Esophagus muscularis mucosa (tissue), 4 donors: Measurements from ENCODE around the gene PTPRN2. TPM values are rescaled to one million over a fixed set of nuclear protein-coding genes. Genes with fewer than 3 reads are reported as not detected.

Experiments
- DNase-seq: peaks from one replicate; pipeline ENCODE4 v3.0.0-alpha.2; 2017; ENCODE audit errors: extremely low spot score
- H3K27ac ChIP-seq, 4 donors: fragments of 200-600 bp; sonication (generic); replicated peaks in 1 of 4; 1 replicate in 3 of 4; 2 replicates in 1 of 4; pipeline ENCODE4 v1.5.1; 2016 to 2019; ENCODE audit warnings: mild to moderate bottlenecking in 1 of 4
- H3K27me3 ChIP-seq, 4 donors: fragments of 200-600 bp; sonication (generic); one replicate each; pipeline versions ENCODE4 v1.5.1 to v1.6.0; 2016 to 2019
- H3K36me3 ChIP-seq, 4 donors: fragments of 200-600 bp; sonication (generic); one replicate each; pipeline ENCODE4 v1.5.1; 2016 to 2019
- H3K4me1 ChIP-seq, 4 donors: fragments of 200-600 bp; sonication (generic); one replicate each; pipeline ENCODE4 v1.5.1; 2016 to 2019
- H3K4me3 ChIP-seq, 4 donors: fragments of 200-600 bp; sonication (generic); 1 replicate in 2 of 4; 2 replicates in 2 of 4; pipeline ENCODE4 v1.5.1; 2016 to 2019; ENCODE audit warnings: mild to moderate bottlenecking in 4 of 4, moderate library complexity in 1 of 4
- H3K9me3 ChIP-seq, 4 donors: fragments of 200-600 bp; sonication (generic); 1 replicate in 3 of 4; 2 replicates in 1 of 4; pipeline ENCODE4 v1.5.1; 2016 to 2019
- EP300 ChIP-seq: sonication (generic); formaldehyde crosslinking; IDR thresholded peaks from one replicate; pipeline ENCODE4 v1.6.1; 2017; ENCODE audit warnings: antibody characterized with exemption
- POLR2A ChIP-seq: fragments of 450-650 bp; IDR thresholded peaks from one replicate; pipeline ENCODE4 v1.6.1; 2017; ENCODE audit warnings: antibody characterized with exemption, moderate library complexity, mild to moderate bottlenecking, low read depth
- POLR2AphosphoS5 ChIP-seq, 2 donors: sonication (generic); formaldehyde crosslinking; IDR thresholded peaks; one replicate each; pipeline ENCODE4 v1.6.1; 2017; ENCODE audit warnings: antibody characterized with exemption in 2 of 2
- WGBS: methylation state at CpG from one replicate; pipeline ENCODE4 v1.1.5; 2018; 5-methylcytosine and 5-hydroxymethylcytosine counted together
- intact Hi-C: fragments of 100-400 bp; cut with DNase I; formaldehyde crosslinking; loops from one replicate; pipeline ENCODE4 v1.15.1; 2023
- total RNA-seq, 4 donors: library from RNA; depleted of rRNA; stranded (reverse); fragments of >200 nt; gene quantifications; one replicate each; pipeline versions ENCODE4 v1.1.0 to v1.2.1, GENCODE V29; 2016
- TF ChIP-seq, protein P1 (sequence below), 3 experiments: fragments of 200-600 bp in 2 of 3; fragments of 450-650 bp in 1 of 3; sonication (generic) in 2 of 3; IDR thresholded peaks; one replicate each; pipeline ENCODE4 v1.5.1; 2017 to 2019; ENCODE audit warnings: antibody characterized with exemption in 3 of 3, mild to moderate bottlenecking in 2 of 3, moderate library complexity in 1 of 3

Gene PTPRN2
- total RNA-seq, 4 donors from 2014 or later: 2.1 to 3.1 (median 3.1) TPM

DNA sequence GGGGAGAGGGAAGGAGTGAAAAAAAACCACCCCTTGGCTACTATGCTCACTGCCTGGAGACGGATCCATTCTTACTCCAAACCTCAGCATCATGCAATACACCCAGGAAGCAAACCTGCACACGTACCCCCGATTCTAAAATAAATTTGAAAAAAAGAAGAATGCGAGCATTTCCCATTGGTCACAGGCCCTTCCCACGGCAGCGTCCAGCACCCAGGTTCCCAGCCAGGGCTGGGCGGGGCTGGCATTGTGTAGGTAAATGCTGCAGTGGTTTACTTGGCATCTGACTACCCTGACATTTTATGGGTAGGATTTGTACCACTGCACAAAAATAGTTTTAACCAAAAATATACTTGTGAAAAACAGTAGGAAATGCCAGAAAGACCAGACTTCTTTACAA, 831.9 kb downstream of the PTPRN2 start:
- no peak for DNase-seq
- H3K4me1 ChIP-seq: no peaks in the 10 kb centered on the region
- intact Hi-C loops: no loop called here
- WGBS: 89% methylated on average over 7 of the region's 7 CpGs
- no peak overlapping the region for H3K27ac ChIP-seq
- H3K36me3 ChIP-seq: no peaks in the 10 kb centered on the region
- no peaks in the 10 kb centered on the region for H3K27me3 ChIP-seq
- TF ChIP-seq EP300: no peak
- TF ChIP-seq, protein P1, sequence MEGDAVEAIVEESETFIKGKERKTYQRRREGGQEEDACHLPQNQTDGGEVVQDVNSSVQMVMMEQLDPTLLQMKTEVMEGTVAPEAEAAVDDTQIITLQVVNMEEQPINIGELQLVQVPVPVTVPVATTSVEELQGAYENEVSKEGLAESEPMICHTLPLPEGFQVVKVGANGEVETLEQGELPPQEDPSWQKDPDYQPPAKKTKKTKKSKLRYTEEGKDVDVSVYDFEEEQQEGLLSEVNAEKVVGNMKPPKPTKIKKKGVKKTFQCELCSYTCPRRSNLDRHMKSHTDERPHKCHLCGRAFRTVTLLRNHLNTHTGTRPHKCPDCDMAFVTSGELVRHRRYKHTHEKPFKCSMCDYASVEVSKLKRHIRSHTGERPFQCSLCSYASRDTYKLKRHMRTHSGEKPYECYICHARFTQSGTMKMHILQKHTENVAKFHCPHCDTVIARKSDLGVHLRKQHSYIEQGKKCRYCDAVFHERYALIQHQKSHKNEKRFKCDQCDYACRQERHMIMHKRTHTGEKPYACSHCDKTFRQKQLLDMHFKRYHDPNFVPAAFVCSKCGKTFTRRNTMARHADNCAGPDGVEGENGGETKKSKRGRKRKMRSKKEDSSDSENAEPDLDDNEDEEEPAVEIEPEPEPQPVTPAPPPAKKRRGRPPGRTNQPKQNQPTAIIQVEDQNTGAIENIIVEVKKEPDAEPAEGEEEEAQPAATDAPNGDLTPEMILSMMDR (IDR thresholded peaks at IDR 0.05): no peak
- TF ChIP-seq POLR2A: no peak
- TF ChIP-seq POLR2AphosphoS5 (IDR thresholded peaks at IDR 0.05): no peak
- H3K4me3 ChIP-seq: no peak overlapping the region
- no peaks in the 10 kb centered on the region for H3K9me3 ChIP-seq

DNA sequence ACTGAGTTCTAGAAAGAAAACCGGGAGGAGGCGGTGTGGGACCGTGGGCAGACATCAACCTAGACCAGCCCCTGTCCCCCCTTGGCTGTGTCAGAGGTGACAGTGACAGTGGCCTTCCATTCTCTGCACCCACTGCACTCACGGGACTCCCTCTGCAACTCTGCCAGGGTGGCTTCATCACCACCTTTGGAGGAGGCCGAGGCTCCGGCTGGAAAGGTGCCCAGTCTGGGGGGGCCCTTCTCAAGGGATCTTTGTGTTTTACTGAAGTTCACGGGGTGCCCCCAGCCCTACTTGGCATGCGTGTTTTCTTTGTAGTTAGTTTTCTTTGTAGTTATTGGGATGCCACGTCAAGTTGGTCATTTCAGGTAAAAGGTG, 833.2 kb downstream of the PTPRN2 start:
- no peak for TF ChIP-seq EP300
- TF ChIP-seq, protein P1 (IDR thresholded peaks at IDR 0.05): no peak
- no peak for TF ChIP-seq POLR2A
- no peak for TF ChIP-seq POLR2AphosphoS5 (IDR thresholded peaks at IDR 0.05)
- no peaks in the 10 kb centered on the region for H3K9me3 ChIP-seq
- DNase-seq: no peak
- no peaks in the 10 kb centered on the region for H3K27me3 ChIP-seq
- intact Hi-C loops: no loop called here
- H3K27ac ChIP-seq: no peak overlapping the region
- 89% methylated on average over 9 of the region's 9 CpGs for WGBS
- no peaks in the 10 kb centered on the region for H3K36me3 ChIP-seq
- H3K4me1 ChIP-seq: no peaks in the 10 kb centered on the region
- H3K4me3 ChIP-seq: no peak overlapping the region

DNA sequence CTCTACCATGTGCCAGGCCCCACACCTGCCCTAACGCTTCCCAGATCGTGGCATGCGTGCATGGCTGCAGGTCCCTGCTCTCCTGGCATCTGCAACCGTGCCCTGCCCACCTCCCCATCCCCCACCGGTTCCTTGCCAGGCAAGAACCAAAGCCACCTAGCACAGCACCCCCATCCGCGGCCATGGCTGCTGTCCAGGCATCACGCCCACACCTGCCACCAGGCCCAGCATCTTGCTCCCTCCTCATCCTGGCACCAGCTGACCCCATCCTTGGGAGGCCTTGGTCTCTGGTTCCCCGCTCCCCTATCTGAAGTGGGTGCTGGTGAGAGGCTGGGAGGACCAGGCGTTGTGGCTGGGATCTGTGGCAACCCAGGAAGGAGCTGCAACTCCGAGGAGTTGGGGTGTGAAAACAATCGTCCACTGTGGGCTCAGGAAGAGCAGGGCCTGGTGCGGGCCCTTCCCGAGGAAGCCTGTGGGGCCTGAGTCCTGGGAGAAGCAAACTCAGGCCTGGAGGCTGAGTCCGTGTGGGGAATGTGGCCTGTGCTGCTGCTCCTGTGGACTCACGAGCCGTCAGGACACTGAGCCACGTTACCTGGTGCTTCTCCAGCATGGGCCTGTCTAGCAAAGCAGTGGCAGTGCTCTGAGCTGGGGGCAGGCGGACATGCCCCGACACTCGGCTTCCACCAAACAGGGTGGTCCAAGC, 833.8 kb downstream of the PTPRN2 start:
- Histone ChIP-seq H3K4me1 (no peaks in the 10 kb centered on the region), H3K27ac (no peak overlapping the region), H3K36me3 (no peaks in the 10 kb centered on the region), H3K9me3 (no peaks in the 10 kb centered on the region), H3K27me3 (no peaks in the 10 kb centered on the region), H3K4me3 (no peak overlapping the region)
- DNase-seq: no peak
- no peak for TF ChIP-seq POLR2AphosphoS5 (IDR thresholded peaks at IDR 0.05)
- no peak for TF ChIP-seq EP300
- TF ChIP-seq, protein P1 (IDR thresholded peaks at IDR 0.05): no peak
- no peak for TF ChIP-seq POLR2A
- WGBS: 92% methylated on average over 21 of the region's 21 CpGs
- intact Hi-C loops: no loop called here

DNA sequence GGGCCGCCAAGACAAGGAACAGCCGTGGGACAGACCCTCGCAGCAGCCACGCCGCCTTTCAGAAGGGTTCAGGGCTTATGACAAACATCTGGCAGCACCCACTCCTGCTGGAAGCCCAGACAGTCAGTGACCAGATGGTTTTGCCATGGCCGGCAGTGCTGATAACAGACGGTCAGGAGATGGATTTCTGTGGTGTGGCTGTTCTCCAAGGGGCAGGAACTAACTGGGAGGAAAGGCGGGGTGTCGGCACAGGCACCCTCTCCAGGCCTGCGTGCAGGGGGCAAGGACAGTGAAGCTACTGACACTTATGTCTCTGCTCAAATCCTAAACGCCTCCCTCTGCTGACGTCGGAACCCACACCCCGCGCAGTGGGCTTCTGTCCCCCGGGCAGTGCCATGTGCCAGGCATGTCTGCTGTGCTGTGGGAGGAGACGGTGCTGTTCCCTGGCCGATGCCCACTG, 834.8 kb downstream of the PTPRN2 start:
- TF ChIP-seq, protein P1 (IDR thresholded peaks at IDR 0.05): no peak
- no peak for TF ChIP-seq EP300
- TF ChIP-seq POLR2A: no peak
- TF ChIP-seq POLR2AphosphoS5 (IDR thresholded peaks at IDR 0.05): no peak
- DNase-seq: no peak
- WGBS: 77% methylated on average over 18 of the region's 18 CpGs

More for the DNA sequence above, 834.8 kb downstream of the PTPRN2 start:
- H3K27ac ChIP-seq: no peak overlapping the region
- no peaks in the 10 kb centered on the region for H3K9me3 ChIP-seq
- no peaks in the 10 kb centered on the region for H3K36me3 ChIP-seq
- intact Hi-C loops: no loop called here
- H3K4me1 ChIP-seq: no peaks in the 10 kb centered on the region
- no peaks in the 10 kb centered on the region for H3K27me3 ChIP-seq
- no peak overlapping the region for H3K4me3 ChIP-seq
